Right ventricle myocardium superior (tissue), 1 donor: ENCODE measurements around the gene CA6. TPM values are rescaled to one million over a fixed set of nuclear protein-coding genes. Genes with fewer than 3 reads are reported as not detected.
"Not testable (repeated sequence)": the region's sequence is repeated elsewhere in the genome, so short reads cannot be mapped to it uniquely, and the experiment has no call there.

Experiments used
- ATAC-seq: fragments of 200-7000 bp; cut with Tn5 transposase; one replicate; pipeline ENCODE4 v1.9.1; 2020; ENCODE audit warnings: mild to moderate bottlenecking; ENCODE audit not compliant: poor library complexity
- DNase-seq: peaks from one replicate; pipeline ENCODE4 v3.0.0-alpha.2; 2020
- intact Hi-C: fragments of 100-400 bp; cut with DNase I; formaldehyde crosslinking; loops from one replicate; pipeline ENCODE4 v1.11.2; 2022
- long read RNA-seq: library from polyadenylated mRNA; unstranded; transcript quantifications from one replicate; pipeline ENCODE4 v2.0.0, GENCODE V29; 2021
- total RNA-seq: library from RNA; stranded (reverse); fragmentation: NEBNext Ultra II Directional; extraction: Animal tissue kit (Norgen Biotek cat#: 25700); gene quantifications from one replicate; pipeline ENCODE4 v1.2.1, GENCODE V29; 2021
- donor health status: DM: no; HTN: yes; CAD: no; lungs with severe emphysema.

The CA6 gene
- total RNA-seq = not detected
- long read RNA-seq = 0 reads

GRCh38 chr1:8945568-8945967, at the start of gene CA6:
Gene CA6, plus strand, starts transcription at chr1:8945868. Its CDS starts 19 bp downstream, at chr1:8945887.
- DNase-seq (no peak), ATAC-seq (no peak)
- intact Hi-C loops = no loop called here

DNA sequence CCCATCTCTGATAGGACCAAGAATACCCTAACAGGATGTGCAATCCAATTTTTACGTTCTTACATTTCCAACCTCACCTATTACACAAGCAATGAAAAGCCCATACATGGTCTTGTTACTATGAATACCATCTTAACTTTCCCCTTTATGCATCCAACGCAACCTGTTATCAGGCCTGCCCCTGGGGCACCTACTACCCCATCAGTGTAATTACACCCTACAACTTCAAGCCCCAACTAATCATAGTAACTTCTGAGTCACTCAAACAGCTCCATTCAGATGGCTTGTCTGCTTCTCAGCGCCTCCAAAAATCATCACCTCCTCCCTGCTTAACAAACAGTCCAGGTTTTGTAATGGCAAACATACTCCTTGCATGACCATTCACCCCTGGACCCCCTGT, 48.9 kb upstream of the CA6 start:
- intact Hi-C loops, ATAC-seq, DNase-seq: not testable (repeated sequence)

DNA sequence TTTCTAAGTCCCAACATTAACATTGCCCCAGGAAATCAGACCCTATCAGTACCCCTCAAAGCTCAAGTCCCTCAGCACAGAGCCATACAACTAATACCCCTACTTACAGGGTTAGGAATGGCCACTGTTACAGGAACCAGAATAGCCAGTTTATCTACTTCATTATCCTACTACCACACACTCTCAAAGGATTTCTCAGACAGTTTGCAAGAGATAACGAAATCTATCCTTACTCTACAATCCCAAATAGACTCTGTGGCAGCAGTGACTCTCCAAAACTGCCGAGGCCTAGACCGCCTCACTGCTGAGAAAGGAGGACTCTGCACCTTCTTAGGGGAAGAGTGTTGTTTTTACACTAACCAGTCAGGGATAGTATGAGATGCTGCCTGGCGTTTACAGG, 48.2 kb upstream of the CA6 start:
- ATAC-seq, DNase-seq, intact Hi-C loops: not testable (repeated sequence)

GRCh38 chr1:8898418-8898817, 47.2 kb upstream of the CA6 start:
- intact Hi-C loops, DNase-seq: not testable (repeated sequence)

GRCh38 chr1:8899046-8899445, 46.6 kb upstream of the CA6 start:
- DNase-seq = no peak
- intact Hi-C loops = no loop called here
- no peak for ATAC-seq

More at GRCh38 chr1:8898418-8898817, 47.2 kb upstream of the CA6 start:
- ATAC-seq = not testable (repeated sequence)

- ATAC-seq, intact Hi-C loops, DNase-seq: not testable (repeated sequence)
Measured at GRCh38 chr1:8900684-8901083, 45.0 kb upstream of the CA6 start.

GRCh38 chr1:8902765-8903164, 42.9 kb upstream of the CA6 start:
- DNase-seq (no peak), ATAC-seq (no peak)
- intact Hi-C loops = no loop called here

DNA sequence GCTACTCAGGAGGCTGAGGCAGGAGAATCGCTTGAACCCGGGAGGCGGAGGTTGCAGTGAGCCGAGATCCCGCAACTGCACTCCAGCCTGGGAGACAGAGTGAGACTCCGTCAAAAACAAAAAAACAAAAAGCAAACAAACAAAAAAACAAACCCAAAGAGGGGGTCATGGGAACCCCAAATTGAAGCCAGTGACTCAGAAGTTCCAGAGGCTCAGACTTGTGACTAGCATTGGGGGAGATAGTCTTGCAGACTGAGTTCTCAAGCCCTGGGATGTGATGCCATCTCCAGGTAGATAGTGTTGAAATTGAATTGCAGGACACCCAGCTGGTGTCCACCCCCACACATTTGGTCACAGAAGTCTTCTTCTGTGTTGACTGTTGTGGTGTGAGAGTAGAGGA, 42.3 kb upstream of the CA6 start:
- intact Hi-C loops = no loop called here
- DNase-seq (no peak), ATAC-seq (peak; percentile 11)

DNA sequence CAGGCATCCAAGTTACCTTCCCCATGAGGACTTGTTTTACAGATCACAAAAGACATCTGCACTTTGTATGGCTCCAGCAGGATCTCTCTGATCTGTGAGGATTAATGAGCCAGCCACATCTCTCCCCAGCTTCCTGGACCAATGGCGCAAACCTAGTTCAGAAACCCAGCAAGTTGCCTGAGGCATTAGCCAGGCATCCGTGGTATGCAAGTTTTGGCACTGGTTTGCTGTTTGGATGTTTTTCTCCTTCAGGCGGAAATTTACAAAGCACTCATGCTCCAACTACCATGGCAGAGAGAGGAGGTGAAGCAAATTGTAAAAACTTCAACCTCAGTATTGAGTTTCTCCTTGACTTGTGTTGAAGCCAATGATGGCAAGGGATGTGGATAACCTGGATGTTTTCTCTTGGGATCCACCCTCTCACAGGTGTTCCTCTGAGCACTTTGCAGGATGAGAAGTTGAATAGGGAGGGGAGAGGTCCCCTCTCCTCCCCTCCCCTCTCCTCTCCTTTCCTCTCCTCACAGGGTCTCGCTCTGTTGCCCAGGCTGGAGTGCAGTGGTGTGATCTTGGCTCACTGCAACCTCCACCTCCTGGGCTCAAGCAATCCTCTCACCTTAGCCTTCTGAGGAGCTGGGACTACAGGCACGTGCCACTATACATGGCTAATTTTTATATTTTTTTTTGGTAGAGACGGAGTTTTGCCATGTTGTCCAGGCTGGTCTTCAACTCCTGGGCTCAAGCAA, 41.6 kb upstream of the CA6 start:
- ATAC-seq (peak; percentile 74), DNase-seq (no peak)
- intact Hi-C loops = no loop called here

DNA sequence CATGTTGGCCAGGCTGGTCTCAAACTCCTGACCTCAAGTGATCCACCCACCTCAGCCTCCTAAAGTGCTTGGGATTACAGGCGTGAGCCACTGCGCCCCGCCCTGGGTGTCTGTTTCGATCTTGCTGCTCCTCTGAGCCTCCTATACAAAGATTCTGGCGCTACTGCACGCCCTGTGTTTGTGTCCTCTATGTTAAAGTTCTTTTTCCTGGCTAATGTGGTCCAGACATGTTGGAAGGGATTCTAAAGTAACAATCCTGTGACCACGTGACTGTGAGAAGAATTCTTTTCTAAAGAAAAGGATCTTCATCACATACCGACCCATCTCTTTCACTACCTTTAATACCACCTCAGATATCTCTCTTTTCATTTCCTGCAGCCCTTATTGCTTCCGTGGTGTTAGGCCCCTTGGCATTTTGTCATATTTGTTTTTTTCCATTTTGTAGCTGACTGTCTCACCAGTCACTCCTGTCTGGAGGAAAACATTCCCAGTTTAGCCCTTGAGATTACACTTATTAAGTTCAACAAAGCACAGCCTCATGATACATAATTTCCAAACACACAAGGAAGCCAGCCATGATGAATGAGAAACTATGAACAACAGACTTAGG, 40.0 kb upstream of the CA6 start:
- intact Hi-C loops = no loop called here
- DNase-seq = no peak
- no peak for ATAC-seq

DNA sequence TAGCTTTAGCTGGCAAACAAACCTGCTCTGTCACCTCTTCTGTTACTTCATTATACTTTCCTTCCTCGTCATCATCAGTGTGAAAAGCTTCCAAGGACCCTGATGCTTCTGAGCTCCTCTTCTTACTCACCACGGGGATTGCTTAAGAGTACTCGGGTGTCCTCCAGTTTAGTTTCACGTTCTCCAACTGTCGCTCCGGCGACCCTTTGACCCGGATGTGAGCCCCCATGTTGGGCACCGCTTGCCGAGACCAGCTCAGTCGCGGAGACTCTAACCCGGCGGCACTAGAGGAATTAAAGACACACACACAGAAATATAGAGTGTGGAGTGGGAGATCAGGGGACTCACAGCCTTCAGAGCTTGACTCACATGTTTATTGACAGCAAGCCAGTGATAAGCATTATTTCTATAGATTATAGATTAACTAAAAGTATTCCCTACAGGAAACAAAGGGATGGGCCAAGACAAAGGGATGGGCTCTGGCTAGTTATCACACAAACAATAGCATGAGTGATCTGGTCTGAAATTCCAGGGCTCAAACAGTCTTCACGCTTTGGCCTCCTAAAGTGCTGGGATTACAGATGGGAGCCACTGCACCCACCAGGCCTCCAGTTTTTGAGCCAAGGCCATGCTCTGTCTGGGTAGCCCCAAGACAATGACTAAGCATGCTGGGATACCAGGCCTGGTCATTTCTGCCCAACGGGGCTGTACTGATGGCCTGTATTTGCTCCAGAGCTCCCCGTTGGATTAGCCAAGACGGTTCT, 37.1 kb upstream of the CA6 start:
- DNase-seq (no peak), ATAC-seq (no peak)
- intact Hi-C loops = no loop called here

DNA sequence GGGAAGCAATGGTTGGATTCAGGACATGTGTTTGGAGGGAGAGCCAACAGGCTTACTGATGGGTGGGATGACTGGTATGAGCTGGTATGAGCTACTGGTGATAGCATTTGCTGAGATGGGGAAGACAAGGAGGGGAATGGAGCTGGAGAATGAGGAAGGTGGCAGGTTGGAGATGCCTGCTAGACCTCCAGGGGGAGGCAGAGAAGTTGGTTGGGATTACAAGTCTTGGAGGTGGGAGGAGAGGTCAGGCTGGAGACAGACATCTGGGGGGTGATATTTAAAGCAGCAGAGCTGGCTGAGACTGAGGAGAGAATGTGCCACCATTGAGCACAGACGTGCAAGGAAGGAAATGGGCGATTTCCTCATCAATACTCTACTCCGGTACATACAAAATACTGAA, 35.3 kb upstream of the CA6 start:
- intact Hi-C loops = no loop called here
- no peak for DNase-seq
- ATAC-seq = no peak

- ATAC-seq (no peak), DNase-seq (no peak)
- intact Hi-C loops = no loop called here
Measured at GRCh38 chr1:8910914-8911313, 34.8 kb upstream of the CA6 start.

- no peak for ATAC-seq
Measured at GRCh38 chr1:8911416-8912309, 34.0 kb upstream of the CA6 start.

GRCh38 chr1:8913457-8913856, 32.2 kb upstream of the CA6 start:
- no peak for ATAC-seq
- intact Hi-C loops = no loop called here
- no peak for DNase-seq

More at GRCh38 chr1:8911416-8912309, 34.0 kb upstream of the CA6 start:
- intact Hi-C loops = no loop called here
- DNase-seq = no peak

DNA sequence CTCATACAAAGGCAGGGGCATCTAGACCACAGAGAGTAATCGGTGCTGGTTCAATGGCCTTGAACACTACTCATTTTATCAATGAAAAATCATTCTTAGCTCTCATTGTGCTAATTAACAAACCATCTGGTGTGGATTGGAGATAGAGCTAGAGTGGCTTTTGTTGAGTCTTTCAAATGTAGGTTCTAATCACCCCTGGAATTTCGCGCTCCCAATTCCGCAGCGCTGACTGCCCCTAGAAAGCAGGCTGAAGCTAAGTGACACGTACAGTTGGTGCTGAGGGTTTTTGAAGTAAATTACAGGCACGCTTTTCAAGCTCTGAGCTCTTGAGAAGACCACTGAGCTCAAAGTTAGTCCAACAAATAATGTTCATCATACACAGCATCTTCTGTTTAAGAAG, 31.2 kb upstream of the CA6 start:
- intact Hi-C loops = no loop called here
- ATAC-seq (no peak), DNase-seq (no peak)

DNA sequence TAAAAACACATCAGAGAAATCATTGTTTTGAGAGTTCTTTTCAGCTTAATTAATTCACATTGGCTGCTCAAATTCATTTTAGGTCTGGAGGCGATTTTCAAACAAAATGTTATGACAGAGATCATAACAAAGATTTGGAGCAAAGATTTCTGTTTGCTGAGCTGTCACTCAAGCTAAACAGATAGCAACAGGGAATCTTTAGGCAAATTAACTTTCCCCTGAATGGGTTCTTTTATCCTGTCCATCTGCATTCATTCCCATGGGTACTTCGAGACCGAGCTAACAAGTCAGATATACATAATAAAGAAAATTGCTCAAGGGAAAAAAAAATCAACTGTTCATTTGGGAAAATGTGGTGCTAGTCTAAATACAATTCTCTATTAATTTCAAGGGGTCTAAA, 30.2 kb upstream of the CA6 start:
- ATAC-seq = no peak
- intact Hi-C loops = loop anchor here (5.0 kb wide), 3 partner anchors 72 to 187 kb away; no protein-coding TSS in a partner anchor
- DNase-seq = no peak

GRCh38 chr1:8917536-8917935, 28.1 kb upstream of the CA6 start:
- not testable (repeated sequence) for DNase-seq, ATAC-seq
- intact Hi-C loops = loop anchor here (5.0 kb wide), 3 partner anchors 70 to 185 kb away; no protein-coding TSS in a partner anchor
